Thyroid gland (tissue), 4 donors: ENCODE results near the gene CWC27. TPM values are rescaled to one million over a fixed set of nuclear protein-coding genes. Genes with fewer than 3 reads are reported as not detected.

ENCODE experiments used
- DNase-seq, 2 donors: peaks; one replicate each; pipeline ENCODE4 v3.0.0-alpha.2; 2019
- H3K27ac ChIP-seq, 3 donors: fragments of 200-600 bp; sonication (generic); 1 replicate in 2 of 3; 2 replicates in 1 of 3; pipeline ENCODE4 v1.5.1; 2016 to 2019; ENCODE audit warnings: mild to moderate bottlenecking in 1 of 3, moderate library complexity in 1 of 3
- H3K27me3 ChIP-seq: fragments of 200-600 bp; sonication (generic); one replicate; pipeline ENCODE4 v1.5.1; 2019
- H3K36me3 ChIP-seq, 2 donors: fragments of 200-600 bp; sonication (generic); one replicate each; pipeline ENCODE4 v1.5.1; 2016 to 2019
- H3K4me1 ChIP-seq, 2 donors: fragments of 200-600 bp; sonication (generic); one replicate each; pipeline ENCODE4 v1.5.1; 2017 to 2019
- H3K4me3 ChIP-seq, 3 donors: fragments of 200-600 bp; sonication (generic); replicated peaks in 1 of 3; 1 replicate in 2 of 3; 2 replicates in 1 of 3; pipeline ENCODE4 v1.5.1; 2016; ENCODE audit warnings: mild to moderate bottlenecking in 1 of 3
- H3K9me3 ChIP-seq: fragments of 200-600 bp; sonication (generic); one replicate; pipeline ENCODE4 v1.5.1; 2017
- POLR2A ChIP-seq, 2 donors: fragments of 450-650 bp; IDR thresholded peaks; one replicate each; pipeline ENCODE4 v1.6.1; 2017; ENCODE audit warnings: antibody characterized with exemption in 2 of 2, mild to moderate bottlenecking in 2 of 2, moderate library complexity in 1 of 2
- WGBS, 2 donors: methylation state at CpG; one replicate each; pipeline ENCODE4 v1.1.5; 2017; 5-methylcytosine and 5-hydroxymethylcytosine counted together
- intact Hi-C: fragments of 100-400 bp; cut with DNase I; formaldehyde crosslinking; loops from one replicate; pipeline ENCODE4 v1.15.1; 2023
- total RNA-seq, 4 donors: library from RNA; depleted of rRNA; stranded (reverse); fragments of >200 nt; gene quantifications; one replicate each; pipeline ENCODE4 v1.2.3, GENCODE V29; 2016
- TF ChIP-seq, protein P1 (sequence below), 6 experiments: fragments of 200-600 bp in 3 of 6; fragments of 450-650 bp in 3 of 6; sonication (generic) in 3 of 6; IDR thresholded peaks; one replicate each; pipeline ENCODE4 v1.5.1; 2016 to 2019; ENCODE audit warnings: antibody characterized with exemption in 6 of 6, mild to moderate bottlenecking in 2 of 6, inconsistent platforms in 1 of 6, moderate library complexity in 1 of 6

CWC27 gene
- total RNA-seq, 4 donors from 2014 or later = 15.0 to 24.3 (median 16.7) TPM

DNA sequence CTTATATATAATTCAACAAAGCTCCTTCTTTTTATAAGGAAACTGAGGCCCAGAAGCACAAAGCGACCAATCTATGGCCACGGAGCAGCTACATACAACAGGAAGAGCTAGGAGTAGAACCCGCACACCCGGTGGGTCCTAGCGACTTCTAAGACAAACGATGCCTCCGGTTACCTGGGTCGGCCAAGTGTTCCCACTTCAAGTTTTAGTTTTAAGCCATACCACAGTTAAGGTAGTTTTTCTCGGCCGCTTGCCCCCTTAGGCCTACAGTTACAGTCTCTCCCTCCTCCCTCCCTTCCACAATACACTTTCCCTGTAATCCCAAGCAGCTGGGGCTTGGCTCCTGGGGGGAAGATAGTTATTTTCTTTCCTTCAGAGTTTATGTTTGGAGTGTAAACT lies 772 bp upstream of the CWC27 start:
- 0% methylated on average over 10 of the region's 10 CpGs for WGBS, 2 donors
- Histone ChIP-seq H3K27ac (peak overlapping the region; percentile 37 to 97 (median 84)), H3K4me1 (peaks cover 30 to 34% of the 10 kb centered on the region in 2 donors), H3K9me3 (no peaks in the 10 kb centered on the region), H3K27me3 (no peaks in the 10 kb centered on the region), H3K4me3 (peak overlapping the region; percentile 80), H3K36me3 (peaks cover 0 to 3% of the 10 kb centered on the region in 2 donors)
- TF ChIP-seq, protein P1, sequence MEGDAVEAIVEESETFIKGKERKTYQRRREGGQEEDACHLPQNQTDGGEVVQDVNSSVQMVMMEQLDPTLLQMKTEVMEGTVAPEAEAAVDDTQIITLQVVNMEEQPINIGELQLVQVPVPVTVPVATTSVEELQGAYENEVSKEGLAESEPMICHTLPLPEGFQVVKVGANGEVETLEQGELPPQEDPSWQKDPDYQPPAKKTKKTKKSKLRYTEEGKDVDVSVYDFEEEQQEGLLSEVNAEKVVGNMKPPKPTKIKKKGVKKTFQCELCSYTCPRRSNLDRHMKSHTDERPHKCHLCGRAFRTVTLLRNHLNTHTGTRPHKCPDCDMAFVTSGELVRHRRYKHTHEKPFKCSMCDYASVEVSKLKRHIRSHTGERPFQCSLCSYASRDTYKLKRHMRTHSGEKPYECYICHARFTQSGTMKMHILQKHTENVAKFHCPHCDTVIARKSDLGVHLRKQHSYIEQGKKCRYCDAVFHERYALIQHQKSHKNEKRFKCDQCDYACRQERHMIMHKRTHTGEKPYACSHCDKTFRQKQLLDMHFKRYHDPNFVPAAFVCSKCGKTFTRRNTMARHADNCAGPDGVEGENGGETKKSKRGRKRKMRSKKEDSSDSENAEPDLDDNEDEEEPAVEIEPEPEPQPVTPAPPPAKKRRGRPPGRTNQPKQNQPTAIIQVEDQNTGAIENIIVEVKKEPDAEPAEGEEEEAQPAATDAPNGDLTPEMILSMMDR (IDR thresholded peaks at IDR 0.05) = no peak
- no peak for TF ChIP-seq POLR2A (IDR thresholded peaks at IDR 0.05)
- peak in 1 of 2 donors; percentile 6 for DNase-seq
- intact Hi-C loops = no loop called here

DNA sequence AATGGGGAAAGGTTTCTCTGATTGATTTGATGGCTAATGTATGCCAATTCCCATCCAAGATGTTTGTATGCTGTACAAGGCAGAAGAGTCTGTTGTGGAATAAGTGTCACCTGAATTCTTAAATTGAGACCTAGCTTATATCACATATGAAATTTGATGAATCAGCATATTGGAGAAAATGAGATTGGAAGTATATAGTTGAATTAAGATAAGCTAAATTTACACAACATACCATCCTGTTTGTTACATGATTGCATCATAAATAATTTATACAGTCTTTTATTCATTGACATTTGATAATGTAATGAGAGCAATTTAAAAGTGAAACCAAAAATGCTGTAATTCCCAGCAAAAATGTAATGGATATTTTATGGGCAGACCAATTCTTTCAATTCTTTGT lies 1.1 kb downstream of the CWC27 start:
- no peaks in the 10 kb centered on the region for H3K9me3 ChIP-seq
- no peak for DNase-seq
- TF ChIP-seq, protein P1 (IDR thresholded peaks at IDR 0.05) = no peak
- no peak for TF ChIP-seq POLR2A (IDR thresholded peaks at IDR 0.05)
- H3K4me3 ChIP-seq = peak overlapping the region in 1 of 3 donors; percentile 80
- no peaks in the 10 kb centered on the region for H3K27me3 ChIP-seq
- no peaks in the 10 kb centered on the region for H3K36me3 ChIP-seq
- intact Hi-C loops = no loop called here
- H3K27ac ChIP-seq = no peak overlapping the region
- peaks cover 30 to 34% of the 10 kb centered on the region in 2 donors for H3K4me1 ChIP-seq

DNA sequence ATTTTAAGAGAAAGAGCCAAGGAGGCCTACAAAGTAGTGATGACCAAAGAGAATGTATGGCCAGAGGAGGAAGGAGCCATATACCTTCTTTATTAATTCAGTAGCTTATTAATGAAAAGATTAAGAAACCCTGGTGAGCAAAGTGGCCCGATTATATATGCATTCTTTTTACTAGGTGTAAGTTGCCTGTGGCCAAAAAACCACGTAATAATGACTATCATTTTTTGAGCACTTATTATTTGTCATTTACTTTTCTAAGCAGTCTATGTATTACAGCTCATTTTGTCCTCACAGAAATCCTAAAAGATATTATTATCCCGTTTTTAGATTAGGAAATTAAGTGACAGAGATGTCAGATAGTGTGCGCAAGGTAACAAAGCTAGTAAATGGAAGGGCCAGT lies 3.0 kb downstream of the CWC27 start:
- DNase-seq = no peak
- intact Hi-C loops = no loop called here
- TF ChIP-seq, protein P1 (IDR thresholded peaks at IDR 0.05) = no peak
- TF ChIP-seq POLR2A (IDR thresholded peaks at IDR 0.05) = no peak
- H3K27ac ChIP-seq = no peak overlapping the region
- H3K27me3 ChIP-seq = no peaks in the 10 kb centered on the region
- no peaks in the 10 kb centered on the region for H3K9me3 ChIP-seq
- 90 to 91% methylated on average over 4 of the region's 4 CpGs for WGBS, 2 donors
- no peaks in the 10 kb centered on the region for H3K36me3 ChIP-seq
- H3K4me1 ChIP-seq = peaks cover 21 to 28% of the 10 kb centered on the region in 2 donors
- H3K4me3 ChIP-seq = no peak overlapping the region

DNA sequence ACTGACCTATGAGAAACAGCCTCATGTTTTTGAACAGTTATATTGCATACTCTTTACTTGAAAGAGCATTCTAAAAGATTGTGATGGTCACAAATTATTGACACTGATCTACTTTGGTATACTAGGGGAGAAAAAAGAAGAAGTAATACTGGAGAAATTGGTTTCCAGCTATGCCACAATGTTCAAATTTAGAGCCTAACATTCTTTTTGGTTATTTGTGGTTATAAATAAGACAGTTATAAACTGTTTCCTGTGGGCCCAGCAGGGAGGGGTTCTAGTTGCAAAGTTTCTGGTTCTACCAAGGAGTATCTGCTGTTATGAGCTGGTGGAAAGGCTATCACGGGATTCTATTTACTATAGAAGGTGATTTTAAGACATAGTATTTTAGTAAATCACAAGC lies 4.8 kb downstream of the CWC27 start:
- Histone ChIP-seq H3K4me3 (no peak overlapping the region), H3K27ac (no peak overlapping the region), H3K4me1 (peaks cover 12 to 16% of the 10 kb centered on the region in 2 donors), H3K36me3 (no peaks in the 10 kb centered on the region), H3K27me3 (no peaks in the 10 kb centered on the region), H3K9me3 (no peaks in the 10 kb centered on the region)
- intact Hi-C loops = no loop called here
- no peak for DNase-seq
- TF ChIP-seq POLR2A (IDR thresholded peaks at IDR 0.05) = no peak
- TF ChIP-seq, protein P1 (IDR thresholded peaks at IDR 0.05) = no peak
- WGBS, 2 donors = 78 to 84% methylated on average over 1 of the region's 1 CpG

DNA sequence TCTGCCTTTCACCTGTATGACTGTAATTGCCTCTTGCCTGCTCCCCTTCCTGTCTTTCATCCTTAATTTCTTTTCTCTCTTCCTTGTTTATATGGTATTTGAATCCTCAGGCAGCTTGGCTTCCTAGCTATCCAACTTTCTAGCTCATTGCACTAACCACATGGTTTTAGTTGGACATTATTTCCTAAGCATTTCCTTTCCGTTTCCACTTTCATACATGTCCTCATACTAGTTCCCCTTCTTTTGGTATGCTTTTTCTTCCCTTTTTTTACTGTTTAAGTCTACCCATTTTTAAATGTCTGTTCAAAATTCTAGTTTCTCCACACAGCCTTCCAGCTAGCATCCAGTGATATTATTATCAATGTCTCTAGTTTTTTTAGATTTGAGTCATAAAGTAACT lies 6.6 kb downstream of the CWC27 start:
- no peaks in the 10 kb centered on the region for H3K27me3 ChIP-seq
- WGBS, 2 donors = 72 to 82% methylated on average over 1 of the region's 1 CpG

More for the DNA sequence above, 6.6 kb downstream of the CWC27 start:
- Histone ChIP-seq H3K27ac (no peak overlapping the region), H3K36me3 (no peaks in the 10 kb centered on the region), H3K4me3 (no peak overlapping the region), H3K9me3 (no peaks in the 10 kb centered on the region), H3K4me1 (peaks cover 2 to 4% of the 10 kb centered on the region in 2 donors)
- DNase-seq = no peak
- intact Hi-C loops = no loop called here
- TF ChIP-seq, protein P1 (IDR thresholded peaks at IDR 0.05) = no peak
- no peak for TF ChIP-seq POLR2A (IDR thresholded peaks at IDR 0.05)
